IMR-90 (cell line): ENCODE measurements around the gene RAF1. TPM values are rescaled to one million over a fixed set of nuclear protein-coding genes. Genes with fewer than 3 reads are reported as not detected.

ENCODE experiments used
- ATAC-seq: fragments of 200-7000 bp; cut with Tn5 transposase; 2 replicates; pipeline ENCODE4 v1.9.1; 2020; ENCODE audit warnings: low read depth, mild to moderate bottlenecking, moderate library complexity
- BruUV-seq: library from RNA; stranded (reverse); fragments of 400-500 nt; replicated peaks from 2 replicates; lab custom pipeline; 2021; lab: Mats Ljungman, UMichigan
- CTCF ChIA-PET: fragments of 300-600 bp; formaldehyde crosslinking; extraction: SDS; loops from one replicate; lab custom pipeline; 2021; ENCODE audit warnings: antibody characterized with exemption; lab: Yijun Ruan, JAX
- POLR2A ChIA-PET: fragments of 300-600 bp; sonication (Branson Sonifier 250); formaldehyde crosslinking; loops from one replicate; lab custom pipeline; 2022; ENCODE audit warnings: antibody characterized with exemption; ENCODE audit not compliant: unreplicated experiment; lab: Charles Lee
- DNase-seq: peaks from one replicate; pipeline ENCODE4 v3.0.0; 2013
- H2AFZ ChIP-seq: replicated peaks from 2 replicates; pipeline ENCODE3; 2013; ENCODE audit warnings: low read length, mild to moderate bottlenecking; ENCODE audit not compliant: poor library complexity
- H2AK5ac ChIP-seq: 2 replicates; pipeline ENCODE4 v1.6.1; 2013; ENCODE audit warnings: low read depth, low read length, inconsistent platforms
- H2AK9ac ChIP-seq: replicated peaks from 2 replicates; pipeline ENCODE3; 2013; ENCODE audit warnings: mild to moderate bottlenecking, low read depth, low read length, moderate library complexity; ENCODE audit not compliant: poor library complexity
- H2BK120ac ChIP-seq: 2 replicates; pipeline ENCODE4 v1.6.1; 2013; ENCODE audit warnings: low read depth, low read length, inconsistent platforms
- H2BK15ac ChIP-seq: 3 replicates; pipeline ENCODE4 v1.6.1; 2013; ENCODE audit warnings: low read depth, low read length, inconsistent platforms
- H2BK20ac ChIP-seq: 2 replicates; pipeline ENCODE4 v1.6.1; 2013; ENCODE audit warnings: low read depth, mild to moderate bottlenecking, inconsistent platforms, low read length, moderate library complexity
- H2BK5ac ChIP-seq: 2 replicates; pipeline ENCODE4 v1.6.1; 2013; ENCODE audit warnings: mild to moderate bottlenecking, low read depth, low read length, inconsistent platforms; ENCODE audit not compliant: poor library complexity, severe bottlenecking
- H3K14ac ChIP-seq: replicated peaks from 2 replicates; pipeline ENCODE4 v1.6.1; 2013; ENCODE audit warnings: low read depth, low read length, inconsistent platforms
- H3K18ac ChIP-seq: 2 replicates; pipeline ENCODE4 v1.6.1; 2013; ENCODE audit warnings: low read depth, low read length, control low read depth
- H3K23ac ChIP-seq: 2 replicates; pipeline ENCODE4 v1.6.1; 2013; ENCODE audit warnings: low read depth, low read length, inconsistent platforms
- H3K27ac ChIP-seq: 2 replicates; pipeline ENCODE4 v1.5.1; 2013; ENCODE audit warnings: mild to moderate bottlenecking, control low read depth, low read length; ENCODE audit not compliant: insufficient read depth
- H3K27me3 ChIP-seq: 2 replicates; pipeline ENCODE4 v1.6.1; 2013; ENCODE audit warnings: low read length; ENCODE audit not compliant: control insufficient read depth, insufficient read depth
- H3K36me3 ChIP-seq: 2 replicates; pipeline ENCODE4 v1.6.1; 2013; ENCODE audit warnings: low read length, mixed read lengths; ENCODE audit not compliant: control insufficient read depth, insufficient read depth
- H3K4ac ChIP-seq: 2 replicates; pipeline ENCODE4 v1.6.1; 2013; ENCODE audit warnings: low read depth, low read length, inconsistent platforms
- H3K4me1 ChIP-seq: 2 replicates; pipeline ENCODE4 v1.6.1; 2013; ENCODE audit warnings: low read length, mixed read lengths; ENCODE audit not compliant: control insufficient read depth, insufficient read depth
- H3K4me2 ChIP-seq: 2 replicates; pipeline ENCODE4 v1.6.1; 2013; ENCODE audit warnings: low read depth, mild to moderate bottlenecking, control low read depth, low read length, moderate library complexity
- H3K4me3 ChIP-seq: 2 replicates; pipeline ENCODE4 v1.5.1; 2013; ENCODE audit warnings: low read depth, mild to moderate bottlenecking, control low read depth, low read length, moderate library complexity; ENCODE audit not compliant: insufficient read depth
- H3K56ac ChIP-seq: 2 replicates; pipeline ENCODE4 v1.6.1; 2013; ENCODE audit warnings: low read length, inconsistent platforms; ENCODE audit not compliant: insufficient read depth; ENCODE audit errors: extremely low read depth
- H3K79me1 ChIP-seq, 2 experiments: 2 replicates each; pipeline ENCODE4 v1.6.1; 2013; ENCODE audit warnings: low read length in 2 of 2, inconsistent platforms in 1 of 2, low read depth in 1 of 2
- H3K9ac ChIP-seq: 2 replicates; pipeline ENCODE4 v1.6.1; 2013; ENCODE audit warnings: low read depth, low read length, control low read depth
- H3K9me1 ChIP-seq: 2 replicates; pipeline ENCODE4 v1.6.1; 2013; ENCODE audit warnings: low read length, inconsistent platforms; ENCODE audit not compliant: insufficient read depth
- H3K9me3 ChIP-seq: 2 replicates; pipeline ENCODE4 v1.6.1; 2013; ENCODE audit warnings: low read length; ENCODE audit not compliant: control insufficient read depth, insufficient read depth
- H4K20me1 ChIP-seq: 2 replicates; pipeline ENCODE4 v1.6.1; 2013; ENCODE audit warnings: low read length, inconsistent platforms; ENCODE audit not compliant: insufficient read depth
- H4K5ac ChIP-seq: 2 replicates; pipeline ENCODE4 v1.6.1; 2013; ENCODE audit warnings: mild to moderate bottlenecking, low read depth, low read length, control low read depth
- H4K8ac ChIP-seq, 2 experiments: 2 replicates each; pipeline ENCODE4 v1.6.1; 2013; ENCODE audit warnings: low read depth in 2 of 2, low read length in 2 of 2, control low read depth in 1 of 2, inconsistent platforms in 1 of 2
- H4K91ac ChIP-seq: 2 replicates; pipeline ENCODE4 v1.6.1; 2013; ENCODE audit warnings: low read depth, low read length, inconsistent platforms; ENCODE audit not compliant: insufficient read depth
- MXI1 ChIP-seq: IDR thresholded peaks from 2 replicates; pipeline ENCODE4 v1.6.1; 2012; ENCODE audit warnings: low read depth, mild to moderate bottlenecking, low read length, moderate library complexity, borderline replicate concordance
- NFE2L2 ChIP-seq: fragments of 150-350 bp; IDR thresholded peaks from 2 replicates; pipeline ENCODE4 v1.6.1; 2016; ENCODE audit warnings: low read depth, mild to moderate bottlenecking, low read length
- WGBS, 2 experiments: methylation state at CpG; one replicate each; pipeline versions ENCODE4 v1.1.5 to v1.1.7; 2013; ENCODE audit warnings: missing lambda C conversion rate in 2 of 2; ENCODE audit not compliant: insufficient read length in 1 of 2; ENCODE audit errors: extremely low coverage in 2 of 2; 5-methylcytosine and 5-hydroxymethylcytosine counted together
- dilution Hi-C: fragments of 300-500 bp; cut with HindIII; formaldehyde crosslinking; loops from one replicate; pipeline ENCODE4 v1.14.3; 2018; ENCODE audit warnings: low sequenced_read_pairs; ENCODE audit not compliant: unreplicated experiment
- in situ Hi-C: fragments of 300-500 bp; cut with MboI; formaldehyde crosslinking; loops from 3 replicates; pipeline ENCODE4 v1.14.3; 2019; ENCODE audit warnings: low sequenced_read_pairs, inconsistent platforms, mixed read lengths
- intact Hi-C: fragments of 100-400 bp; cut with micrococcal nuclease; formaldehyde crosslinking; loops from 2 replicates; pipeline ENCODE4 v1.10.0; 2022
- polyA plus RNA-seq, 3 experiments: library from polyadenylated mRNA; depleted of rRNA; stranded (reverse); fragments of >200 nt; gene quantifications; 2 replicates each; pipeline ENCODE4 v1.2.3, GENCODE V29; 2012; ENCODE audit warnings: low replicate concordance in 1 of 3
- total RNA-seq: library from RNA; depleted of rRNA; stranded (reverse); fragments of >200 nt; gene quantifications from 2 replicates; pipeline ENCODE4 v1.2.3, GENCODE V29; 2012

RAF1 gene
- total and polyA plus RNA-seq, 2 of the 4 experiments (the other 2 are of a cell fraction) = 115 to 151 TPM

DNA sequence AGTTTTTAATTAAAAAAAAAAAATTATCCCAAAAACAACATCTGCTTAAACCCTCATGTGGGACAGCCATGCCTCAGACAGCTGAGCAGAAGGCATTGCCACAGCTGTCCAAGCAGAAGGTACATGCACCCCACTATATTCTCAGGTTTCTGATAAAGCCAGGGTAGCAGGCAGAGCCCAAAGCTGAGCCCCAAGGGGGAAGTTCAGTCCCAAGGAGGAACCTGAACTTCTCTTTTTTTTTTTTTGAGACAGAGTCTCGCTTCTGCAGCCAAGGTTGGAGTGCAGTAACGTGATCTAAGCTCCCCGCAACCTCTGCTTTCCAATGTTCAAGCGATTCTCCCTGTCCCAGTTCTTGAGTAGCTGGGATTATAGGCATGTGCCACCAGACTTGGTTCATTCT lies 73.8 kb downstream of the RAF1 start:
- intact Hi-C loops (no loop called here), in situ Hi-C loops (no loop called here), dilution Hi-C loops (no loop called here)
- Histone ChIP-seq H3K27ac (no peak overlapping the region), H3K4me2 (no peak overlapping the region), H2AK5ac (no peak overlapping the region), H3K14ac (no peak overlapping the region), H2AK9ac (no peak overlapping the region), H3K56ac (no peak overlapping the region), H3K36me3 (peaks cover 61% of the 10 kb centered on the region), H3K9me1 (peaks cover 11% of the 10 kb centered on the region; the same call in 1 of the 2 replicates), H2BK120ac (no peak overlapping the region), H3K9me3 (no peaks in the 10 kb centered on the region), H2BK20ac (no peak overlapping the region), H3K4ac (no peak overlapping the region), H3K9ac (no peak overlapping the region), H2BK15ac (no peak overlapping the region), H3K23ac (no peak overlapping the region), H2BK5ac (no peak overlapping the region), H3K4me1 (peaks cover 4% of the 10 kb centered on the region; the same call in 1 of the 2 replicates), H2AFZ (no peak overlapping the region), H4K91ac (no peak overlapping the region), H3K18ac (no peak overlapping the region), H4K20me1 (peaks cover 27% of the 10 kb centered on the region), H3K79me1 (peaks cover 36 to 65% of the 10 kb centered on the region in 2 experiments), H3K4me3 (no peak overlapping the region), H4K5ac (no peak overlapping the region), H3K27me3 (no peaks in the 10 kb centered on the region), H4K8ac (no peak overlapping the region)
- POLR2A ChIA-PET = interaction anchor here (0.7 kb wide), 1 partner anchor 91 kb away, joined by 7 read pairs; no protein-coding TSS in a partner anchor
- CTCF ChIA-PET = no interaction called here
- TF ChIP-seq NFE2L2 (no peak), MXI1 (no peak)
- no peak for DNase-seq
- no CpG with 5 or more reads among the region's 4 CpGs for WGBS, 2 experiments
- no peak for ATAC-seq
- no TSS peak for BruUV-seq
